H9 (cell line): ENCODE data around the gene MPL. TPM values are rescaled to one million over a fixed set of nuclear protein-coding genes. Genes with fewer than 3 reads are reported as not detected.

Experiments used
- DNase-seq: peaks from one replicate; pipeline ENCODE4 v3.0.0-alpha.2; 2017
- H2AFZ ChIP-seq: one replicate; pipeline ENCODE4 v1.6.1; 2013; ENCODE audit warnings: mild to moderate bottlenecking, low read length, control low read depth, moderate library complexity
- H2AK5ac ChIP-seq: 2 replicates; pipeline ENCODE4 v1.6.1; 2013; ENCODE audit warnings: low read length, control low read depth, mixed read lengths; ENCODE audit not compliant: insufficient read length
- H2BK120ac ChIP-seq: one replicate; pipeline ENCODE4 v1.6.1; 2013; ENCODE audit warnings: low read depth, mild to moderate bottlenecking, low read length, control low read depth, inconsistent platforms; ENCODE audit not compliant: poor library complexity, severe bottlenecking
- H2BK12ac ChIP-seq: 2 replicates; pipeline ENCODE4 v1.6.1; 2013; ENCODE audit warnings: low read length, control low read depth, mixed read lengths, low read depth; ENCODE audit not compliant: insufficient read length
- H2BK15ac ChIP-seq: 2 replicates; pipeline ENCODE4 v1.6.1; 2013; ENCODE audit warnings: low read depth, low read length, control low read depth
- H2BK20ac ChIP-seq: one replicate; pipeline ENCODE4 v1.6.1; 2013; ENCODE audit warnings: low read depth, mild to moderate bottlenecking, low read length, control low read depth, inconsistent platforms; ENCODE audit not compliant: poor library complexity, severe bottlenecking
- H2BK5ac ChIP-seq: 2 replicates; pipeline ENCODE4 v1.6.1; 2013; ENCODE audit warnings: low read length, control low read depth, mixed read lengths; ENCODE audit not compliant: insufficient read length
- H3K14ac ChIP-seq: 2 replicates; pipeline ENCODE4 v1.6.1; 2013; ENCODE audit warnings: low read length, control low read depth; ENCODE audit not compliant: insufficient read depth
- H3K18ac ChIP-seq: 2 replicates; pipeline ENCODE4 v1.6.1; 2013; ENCODE audit warnings: low read depth, mild to moderate bottlenecking, mixed read lengths, low read length, control low read depth; ENCODE audit not compliant: insufficient read length
- H3K23ac ChIP-seq: 2 replicates; pipeline ENCODE4 v1.6.1; 2013; ENCODE audit warnings: low read length, control low read depth, mixed read lengths, low read depth; ENCODE audit not compliant: insufficient read length
- H3K23me2 ChIP-seq: 2 replicates; pipeline ENCODE4 v1.6.1; 2013; ENCODE audit warnings: low read depth, mild to moderate bottlenecking, mixed read lengths, low read length, control low read depth; ENCODE audit not compliant: insufficient read length, poor library complexity, severe bottlenecking
- H3K27ac ChIP-seq: 2 replicates; pipeline ENCODE4 v1.5.1; 2013; ENCODE audit warnings: low read length, control low read depth, mixed read lengths, low read depth; ENCODE audit not compliant: insufficient read length
- H3K27me3 ChIP-seq: 2 replicates; pipeline ENCODE4 v1.6.1; 2013; ENCODE audit warnings: low read length, control low read depth, inconsistent platforms; ENCODE audit not compliant: insufficient read depth
- H3K4ac ChIP-seq: 2 replicates; pipeline ENCODE4 v1.6.1; 2013; ENCODE audit warnings: low read depth, mild to moderate bottlenecking, control low read depth, inconsistent platforms, low read length, moderate library complexity
- H3K4me1 ChIP-seq: 2 replicates; pipeline ENCODE4 v1.6.1; 2013; ENCODE audit warnings: low read length, control low read depth, inconsistent platforms; ENCODE audit not compliant: insufficient read depth
- H3K4me2 ChIP-seq: 2 replicates; pipeline ENCODE4 v1.6.1; 2013; ENCODE audit warnings: low read length, control low read depth, mixed read lengths; ENCODE audit not compliant: insufficient read length, insufficient read depth
- H3K56ac ChIP-seq: 2 replicates; pipeline ENCODE4 v1.6.1; 2013; ENCODE audit warnings: low read depth, mild to moderate bottlenecking, mixed read lengths, low read length, control low read depth; ENCODE audit not compliant: insufficient read length
- H3K79me1 ChIP-seq: 2 replicates; pipeline ENCODE4 v1.6.1; 2013; ENCODE audit warnings: low read depth, mild to moderate bottlenecking, moderate library complexity, low read length, control low read depth, inconsistent platforms; ENCODE audit not compliant: insufficient read depth, poor library complexity, severe bottlenecking
- H3K79me2 ChIP-seq: 2 replicates; pipeline ENCODE4 v1.6.1; 2013; ENCODE audit warnings: low read length, control low read depth, inconsistent platforms; ENCODE audit not compliant: insufficient read depth
- H3K9ac ChIP-seq: 2 replicates; pipeline ENCODE4 v1.6.1; 2013; ENCODE audit warnings: low read length, control low read depth, mixed read lengths; ENCODE audit not compliant: insufficient read length; ENCODE audit errors: extremely low read depth
- H3K9me3 ChIP-seq: one replicate; pipeline ENCODE4 v1.6.1; 2013; ENCODE audit warnings: low read depth, low read length, inconsistent platforms; ENCODE audit not compliant: control insufficient read depth
- H3T11ph ChIP-seq: one replicate; pipeline ENCODE4 v1.6.1; 2013; ENCODE audit warnings: mild to moderate bottlenecking, low read length, control low read depth, inconsistent platforms
- H4K20me1 ChIP-seq: one replicate; pipeline ENCODE4 v1.6.1; 2013; ENCODE audit not compliant: control insufficient read depth, insufficient read length, insufficient read depth
- H4K5ac ChIP-seq: 2 replicates; pipeline ENCODE4 v1.6.1; 2013; ENCODE audit warnings: low read depth, mild to moderate bottlenecking, mixed read lengths, low read length, control low read depth; ENCODE audit not compliant: insufficient read length
- H4K8ac ChIP-seq: replicated peaks from 2 replicates; pipeline ENCODE4 v1.6.1; 2013; ENCODE audit warnings: low read length, control low read depth, mixed read lengths, low read depth; ENCODE audit not compliant: insufficient read length
- H4K91ac ChIP-seq: 2 replicates; pipeline ENCODE4 v1.6.1; 2013; ENCODE audit warnings: low read depth, mild to moderate bottlenecking, moderate library complexity, mixed read lengths, low read length, control low read depth; ENCODE audit not compliant: insufficient read length
- H3K27ac Mint-ChIP-seq, 3 experiments: 2 replicates in 2 of 3; 3 replicates in 1 of 3; pipeline ENCODE4 v1.8.0; 2020 to 2021; ENCODE audit warnings: mixed read lengths in 3 of 3, mild to moderate bottlenecking in 1 of 3, moderate library complexity in 1 of 3
- H3K27me3 Mint-ChIP-seq: 2 replicates; pipeline ENCODE4 v1.8.0; 2021; ENCODE audit warnings: low read depth, mild to moderate bottlenecking, moderate library complexity, mixed read lengths
- H3K36me3 Mint-ChIP-seq, 3 experiments: 2 replicates in 2 of 3; 3 replicates in 1 of 3; pipeline ENCODE4 v1.8.0; 2020 to 2021; ENCODE audit warnings: low read depth in 3 of 3, mixed read lengths in 3 of 3; ENCODE audit not compliant: insufficient read depth in 1 of 3
- H3K4me1 Mint-ChIP-seq, 2 experiments: 2 replicates each; pipeline ENCODE4 v1.8.0; 2020; ENCODE audit warnings: mixed read lengths in 2 of 2
- H3K4me3 Mint-ChIP-seq, 2 experiments: 2 replicates in 1 of 2; 3 replicates in 1 of 2; pipeline ENCODE4 v1.8.0; 2020 to 2021; ENCODE audit warnings: mild to moderate bottlenecking in 2 of 2, mixed read lengths in 2 of 2, moderate library complexity in 1 of 2
- H3K9me3 Mint-ChIP-seq, 2 experiments: 2 replicates in 1 of 2; 3 replicates in 1 of 2; pipeline ENCODE4 v1.8.0; 2020; ENCODE audit warnings: mild to moderate bottlenecking in 2 of 2, mixed read lengths in 2 of 2, moderate library complexity in 1 of 2
- WGBS: extraction: QIAGEN DNeasy Blood & Tissue Kit; methylation state at CpG from one replicate; pipeline ENCODE4 v1.1.7; 2013; ENCODE audit warnings: missing lambda C conversion rate, low lambda C conversion rate, mixed read lengths; ENCODE audit not compliant: insufficient read length; ENCODE audit errors: extremely low coverage; 5-methylcytosine and 5-hydroxymethylcytosine counted together
- total RNA-seq: library from RNA; stranded (reverse); gene quantifications from 2 replicates; pipeline ENCODE4 v1.2.1, GENCODE V29; 2021
- TF ChIP-seq, protein P1 (sequence below): fragments of 200-600 bp; sonication (generic); conservative IDR thresholded peaks from 3 replicates; pipeline ENCODE4 v1.8.0; 2021; ENCODE audit warnings: antibody characterized with exemption, mild to moderate bottlenecking

The MPL gene
- total RNA-seq, 1 experiment from 2014 or later, result not detected

DNA sequence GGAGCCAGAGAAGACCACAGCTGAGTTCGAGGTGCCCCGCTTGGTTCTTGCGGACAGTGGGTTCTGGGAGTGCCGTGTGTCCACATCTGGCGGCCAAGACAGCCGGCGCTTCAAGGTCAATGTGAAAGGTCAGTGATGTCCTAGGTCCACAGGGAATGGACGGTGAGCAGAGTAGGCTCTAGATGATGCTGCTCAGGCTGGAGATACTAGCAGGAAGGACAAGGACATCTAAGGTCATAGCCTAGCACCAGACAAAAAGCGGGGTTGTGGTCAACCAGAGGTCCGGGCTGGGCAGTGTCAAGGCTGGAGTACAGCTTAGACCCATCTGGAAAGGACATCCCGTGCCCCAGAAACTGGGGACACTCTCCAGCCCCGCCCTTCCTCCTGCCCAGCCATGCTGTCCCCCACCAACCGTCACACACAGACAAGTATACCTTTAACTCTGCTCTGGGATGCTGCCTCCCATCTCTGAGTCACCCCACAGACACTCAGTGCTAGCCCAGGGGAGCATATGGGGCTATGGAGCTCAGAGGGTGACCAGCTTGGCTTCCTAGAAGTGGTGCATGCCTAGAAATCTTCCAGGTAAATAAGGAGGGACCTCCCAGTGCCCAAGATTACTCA lies 28.1 kb upstream of the MPL start:
- Histone ChIP-seq H4K8ac (no peak overlapping the region), H3K14ac (no peak overlapping the region; the same call in 1 of the 2 replicates), H4K5ac (no peak overlapping the region), H3K79me2 (no peaks in the 10 kb centered on the region), H3K23ac (no peak overlapping the region), H3K27me3 (no peaks in the 10 kb centered on the region), H2BK120ac (no peak overlapping the region), H2AFZ (no peak overlapping the region), H2BK15ac (no peak overlapping the region), H3K27ac (no peak overlapping the region), H3K23me2 (no peaks in the 10 kb centered on the region), H2AK5ac (no peak overlapping the region), H3K79me1 (no peaks in the 10 kb centered on the region), H4K91ac (no peak overlapping the region), H3K18ac (no peak overlapping the region), H3K4me1 (no peaks in the 10 kb centered on the region), H3K56ac (no peak overlapping the region), H2BK12ac (no peak overlapping the region), H2BK5ac (no peak overlapping the region), H3K9ac (no peak overlapping the region), H3T11ph (no peak overlapping the region), H2BK20ac (no peak overlapping the region), H4K20me1 (no peaks in the 10 kb centered on the region), H3K9me3 (no peaks in the 10 kb centered on the region), H3K4ac (no peak overlapping the region), H3K4me2 (no peak overlapping the region)
- DNase-seq, result no peak
- Mint-ChIP-seq H3K27me3 (peaks cover 16% of the 10 kb centered on the region), H3K4me1 (peaks cover under 1 to 4% of the 10 kb centered on the region in 2 experiments; a peak in 3 of 4 replicates), H3K4me3 (no peak overlapping the region), H3K9me3 (no peaks in the 10 kb centered on the region), H3K36me3 (no peaks in the 10 kb centered on the region; a peak in 1 of 7 replicates), H3K27ac (no peak overlapping the region)
- no CpG with 5 or more reads among the region's 13 CpGs for WGBS
- TF ChIP-seq, protein P1, sequence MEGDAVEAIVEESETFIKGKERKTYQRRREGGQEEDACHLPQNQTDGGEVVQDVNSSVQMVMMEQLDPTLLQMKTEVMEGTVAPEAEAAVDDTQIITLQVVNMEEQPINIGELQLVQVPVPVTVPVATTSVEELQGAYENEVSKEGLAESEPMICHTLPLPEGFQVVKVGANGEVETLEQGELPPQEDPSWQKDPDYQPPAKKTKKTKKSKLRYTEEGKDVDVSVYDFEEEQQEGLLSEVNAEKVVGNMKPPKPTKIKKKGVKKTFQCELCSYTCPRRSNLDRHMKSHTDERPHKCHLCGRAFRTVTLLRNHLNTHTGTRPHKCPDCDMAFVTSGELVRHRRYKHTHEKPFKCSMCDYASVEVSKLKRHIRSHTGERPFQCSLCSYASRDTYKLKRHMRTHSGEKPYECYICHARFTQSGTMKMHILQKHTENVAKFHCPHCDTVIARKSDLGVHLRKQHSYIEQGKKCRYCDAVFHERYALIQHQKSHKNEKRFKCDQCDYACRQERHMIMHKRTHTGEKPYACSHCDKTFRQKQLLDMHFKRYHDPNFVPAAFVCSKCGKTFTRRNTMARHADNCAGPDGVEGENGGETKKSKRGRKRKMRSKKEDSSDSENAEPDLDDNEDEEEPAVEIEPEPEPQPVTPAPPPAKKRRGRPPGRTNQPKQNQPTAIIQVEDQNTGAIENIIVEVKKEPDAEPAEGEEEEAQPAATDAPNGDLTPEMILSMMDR, result no peak
